Cardiac muscle cell (in vitro differentiated cells and primary cell): ENCODE data around the gene EXOC6B. TPM values are rescaled to one million over a fixed set of nuclear protein-coding genes. Genes with fewer than 3 reads are reported as not detected.
A peak's percentile ranks its signal among the peaks of the same experiment; 100 is the strongest.
"Not testable (repeated sequence)": the region's sequence is repeated elsewhere in the genome, so short reads cannot be mapped to it uniquely, and the experiment has no call there.

ENCODE experiments used
- DNase-seq, 2 donors: peaks; one replicate each; pipeline versions ENCODE4 v3.0.0 to v3.0.0-alpha.2; 2010 to 2017; ENCODE audit warnings: low read depth in 1 of 2, low spot score in 1 of 2
- H3K27ac ChIP-seq: fragments of 200-600 bp; sonication (generic); 2 replicates; pipeline ENCODE4 v1.5.1; 2016
- H3K27me3 ChIP-seq: fragments of 200-600 bp; sonication (generic); 2 replicates; pipeline ENCODE4 v1.6.0; 2016; ENCODE audit warnings: control low read depth
- H3K36me3 ChIP-seq: fragments of 200-600 bp; sonication (generic); 2 replicates; pipeline ENCODE4 v1.5.1; 2016; ENCODE audit warnings: control low read depth
- H3K4me1 ChIP-seq: fragments of 200-600 bp; sonication (generic); 2 replicates; pipeline ENCODE4 v1.8.1; 2017; ENCODE audit warnings: low read depth, mild to moderate bottlenecking, mixed run types
- H3K4me3 ChIP-seq: fragments of 200-600 bp; sonication (generic); 2 replicates; pipeline ENCODE4 v1.5.1; 2016; ENCODE audit warnings: mild to moderate bottlenecking
- H3K9me3 ChIP-seq: fragments of 200-600 bp; sonication (generic); 2 replicates; pipeline ENCODE4 v1.5.1; 2017; ENCODE audit warnings: low read depth, mild to moderate bottlenecking, control low read depth
- CTCF ChIP-seq: IDR thresholded peaks from 2 replicates; pipeline ENCODE4 v1.5.1; 2012; ENCODE audit warnings: low read depth, mild to moderate bottlenecking, low read length
- polyA plus RNA-seq: library from polyadenylated mRNA; unstranded; fragments of >200 nt; fragmentation: Nextera tagmentation; extraction: Ambion mirVana; gene quantifications from 2 replicates; pipeline ENCODE4 v1.2.1, GENCODE V29; 2016
- total RNA-seq: library from RNA; depleted of rRNA; stranded (reverse); fragments of >200 nt; gene quantifications from 2 replicates; pipeline ENCODE4 v1.2.3, GENCODE V29; 2016

Gene EXOC6B
- total and polyA plus RNA-seq, 2 experiments from 2014 or later: 21.7 to 23.9 TPM

- no peak overlapping the region for H3K27ac ChIP-seq
- no peak overlapping the region for H3K4me3 ChIP-seq
- no peaks in the 10 kb centered on the region for H3K9me3 ChIP-seq
- H3K36me3 ChIP-seq: no peaks in the 10 kb centered on the region
- H3K4me1 ChIP-seq: no peaks in the 10 kb centered on the region
- no peak for DNase-seq
- H3K27me3 ChIP-seq: no peaks in the 10 kb centered on the region
- TF ChIP-seq CTCF: no peak
Measured at GRCh38 chr2:72555943-72556342, 269.9 kb downstream of the EXOC6B start.

GRCh38 chr2:72555363-72555762 lies 270.5 kb downstream of the EXOC6B start:
- H3K4me3 ChIP-seq, H3K9me3 ChIP-seq, H3K36me3 ChIP-seq, H3K27ac ChIP-seq, H3K27me3 ChIP-seq, H3K4me1 ChIP-seq, DNase-seq: not testable (repeated sequence)

- H3K4me1 ChIP-seq, H3K36me3 ChIP-seq, DNase-seq, H3K4me3 ChIP-seq, H3K9me3 ChIP-seq, H3K27ac ChIP-seq, H3K27me3 ChIP-seq: not testable (repeated sequence)
Measured at GRCh38 chr2:72554910-72555309, 270.9 kb downstream of the EXOC6B start.

GRCh38 chr2:72554381-72554780 lies 271.5 kb downstream of the EXOC6B start:
- no peak for TF ChIP-seq CTCF
- DNase-seq: no peak
- H3K36me3 ChIP-seq: no peaks in the 10 kb centered on the region
- no peaks in the 10 kb centered on the region for H3K4me1 ChIP-seq
- H3K27me3 ChIP-seq: no peaks in the 10 kb centered on the region
- no peak overlapping the region for H3K4me3 ChIP-seq
- H3K9me3 ChIP-seq: no peaks in the 10 kb centered on the region
- H3K27ac ChIP-seq: no peak overlapping the region

GRCh38 chr2:72548081-72548764 lies 277.6 kb downstream of the EXOC6B start:
- Histone ChIP-seq H3K4me3 (no peak overlapping the region), H3K27me3 (no peaks in the 10 kb centered on the region), H3K9me3 (no peaks in the 10 kb centered on the region), H3K27ac (peak overlapping the region; percentile 27), H3K36me3 (no peaks in the 10 kb centered on the region), H3K4me1 (peaks cover 26% of the 10 kb centered on the region)
- TF ChIP-seq CTCF: no peak
- peak; percentile 16 to 21 for DNase-seq

- H3K4me3 ChIP-seq: no peak overlapping the region
- no peak for TF ChIP-seq CTCF
- H3K9me3 ChIP-seq: no peaks in the 10 kb centered on the region
- no peaks in the 10 kb centered on the region for H3K36me3 ChIP-seq
- H3K27me3 ChIP-seq: no peaks in the 10 kb centered on the region
- no peak for DNase-seq
- H3K27ac ChIP-seq: no peak overlapping the region
- H3K4me1 ChIP-seq: peaks cover 29% of the 10 kb centered on the region
Measured at GRCh38 chr2:72545790-72546189, 280.0 kb downstream of the EXOC6B start.

GRCh38 chr2:72544554-72544953 lies 281.3 kb downstream of the EXOC6B start:
- H3K9me3 ChIP-seq: no peaks in the 10 kb centered on the region
- H3K27me3 ChIP-seq: no peaks in the 10 kb centered on the region
- peaks cover 29% of the 10 kb centered on the region for H3K4me1 ChIP-seq
- H3K36me3 ChIP-seq: no peaks in the 10 kb centered on the region
- TF ChIP-seq CTCF: no peak
- H3K27ac ChIP-seq: no peak overlapping the region
- no peak overlapping the region for H3K4me3 ChIP-seq
- DNase-seq: no peak
